Mucosa of descending colon (tissue), 3 donors: ENCODE results near the gene NT5C3B. TPM values are rescaled to one million over a fixed set of nuclear protein-coding genes. Genes with fewer than 3 reads are reported as not detected.

Experiments used
- ATAC-seq: fragments of 200-7000 bp; cut with Tn5 transposase; one replicate; pipeline ENCODE4 v1.9.1; 2020; ENCODE audit warnings: mild to moderate bottlenecking, moderate library complexity
- DNase-seq, 3 donors: peaks; one replicate each; pipeline ENCODE4 v3.0.0-alpha.2; 2020
- H3K36me3 ChIP-seq: fragments of 200-600 bp; one replicate; pipeline ENCODE4 v1.8.0; 2021; ENCODE audit warnings: low read depth, mild to moderate bottlenecking
- H3K4me1 ChIP-seq: fragments of 200-600 bp; one replicate; pipeline ENCODE4 v1.8.0; 2021; ENCODE audit warnings: low read depth, mild to moderate bottlenecking
- H3K4me3 ChIP-seq: fragments of 200-600 bp; one replicate; pipeline ENCODE4 v1.8.0; 2021; ENCODE audit warnings: mild to moderate bottlenecking
- H3K9me3 ChIP-seq: fragments of 200-600 bp; one replicate; pipeline ENCODE4 v1.8.0; 2021; ENCODE audit warnings: mild to moderate bottlenecking
- intact Hi-C, 2 donors: fragments of 100-400 bp; cut with DNase I in 1 of 2; cut with micrococcal nuclease in 1 of 2; formaldehyde crosslinking; loops; one replicate each; pipeline versions ENCODE4 v1.11.0 to v1.11.1; 2022; cut with DNase I, micrococcal nuclease
- total RNA-seq, 3 donors: library from RNA; stranded (reverse); fragmentation: NEBNext Ultra II Directional in 2 of 3; extraction: Animal tissue kit (Norgen Biotek cat#: 25700) in 2 of 3; gene quantifications; one replicate each; pipeline versions ENCODE4 v1.2.1 to v1.2.4, GENCODE V29; 2021 to 2023
- TF ChIP-seq, protein P1 (sequence below): fragments of 200-600 bp; IDR thresholded peaks from one replicate; pipeline ENCODE4 v1.8.0; 2022; ENCODE audit warnings: antibody characterized with exemption, mild to moderate bottlenecking
- donor health status: DM: no; HTN: no; CAD: no; lungs with moderate emphysema.
- donor health status: DM: no; HTN: no; CAD: no.
- donor health status: DM: no; HTN: yes; CAD: no.

The NT5C3B gene
- total RNA-seq, 3 donors from 2014 or later: 17.8 to 46.5 (median 19.1) TPM

DNA sequence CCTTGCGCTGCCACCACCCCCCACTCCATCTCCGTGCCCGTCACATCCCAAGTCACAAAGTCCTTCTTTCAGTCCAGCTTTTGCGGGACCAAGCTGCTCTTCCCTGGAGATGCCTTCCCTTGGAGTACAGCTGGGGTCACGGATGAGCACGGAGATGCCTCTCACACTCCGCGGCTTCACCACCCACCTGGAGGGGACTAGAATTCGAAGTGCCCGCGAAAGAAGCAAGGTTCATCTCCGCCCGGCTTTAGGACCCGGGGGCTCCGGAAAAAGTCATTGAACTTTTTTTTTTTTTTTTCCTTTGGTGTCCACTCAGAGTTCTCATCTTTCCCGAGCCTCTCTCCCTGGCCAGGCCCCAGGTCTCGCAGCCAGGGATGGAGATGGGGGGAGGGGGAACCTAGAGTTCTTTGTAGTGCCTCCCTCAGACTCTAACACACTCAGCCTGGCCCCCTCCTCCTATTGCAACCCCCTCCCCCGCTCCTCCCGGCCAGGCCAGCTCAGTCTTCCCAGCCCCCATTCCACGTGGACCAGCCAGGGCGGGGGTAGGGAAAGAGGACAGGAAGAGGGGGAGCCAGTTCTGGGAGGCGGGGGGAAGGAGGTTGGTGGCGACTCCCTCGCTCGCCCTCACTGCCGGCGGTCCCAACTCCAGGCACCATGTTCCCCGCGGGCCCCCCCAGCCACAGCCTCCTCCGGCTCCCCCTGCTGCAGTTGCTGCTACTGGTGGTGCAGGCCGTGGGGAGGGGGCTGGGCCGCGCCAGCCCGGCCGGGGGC, 23.5 kb downstream of the NT5C3B start, which contains the start of gene FKBP10:
Gene FKBP10, plus strand, starts transcription at position 624 of the 771 bp plus-strand sequence. Its CDS starts 31 bp downstream, at position 655.
- peaks cover 29% of the 10 kb centered on the region for H3K4me1 ChIP-seq
- TF ChIP-seq, protein P1, sequence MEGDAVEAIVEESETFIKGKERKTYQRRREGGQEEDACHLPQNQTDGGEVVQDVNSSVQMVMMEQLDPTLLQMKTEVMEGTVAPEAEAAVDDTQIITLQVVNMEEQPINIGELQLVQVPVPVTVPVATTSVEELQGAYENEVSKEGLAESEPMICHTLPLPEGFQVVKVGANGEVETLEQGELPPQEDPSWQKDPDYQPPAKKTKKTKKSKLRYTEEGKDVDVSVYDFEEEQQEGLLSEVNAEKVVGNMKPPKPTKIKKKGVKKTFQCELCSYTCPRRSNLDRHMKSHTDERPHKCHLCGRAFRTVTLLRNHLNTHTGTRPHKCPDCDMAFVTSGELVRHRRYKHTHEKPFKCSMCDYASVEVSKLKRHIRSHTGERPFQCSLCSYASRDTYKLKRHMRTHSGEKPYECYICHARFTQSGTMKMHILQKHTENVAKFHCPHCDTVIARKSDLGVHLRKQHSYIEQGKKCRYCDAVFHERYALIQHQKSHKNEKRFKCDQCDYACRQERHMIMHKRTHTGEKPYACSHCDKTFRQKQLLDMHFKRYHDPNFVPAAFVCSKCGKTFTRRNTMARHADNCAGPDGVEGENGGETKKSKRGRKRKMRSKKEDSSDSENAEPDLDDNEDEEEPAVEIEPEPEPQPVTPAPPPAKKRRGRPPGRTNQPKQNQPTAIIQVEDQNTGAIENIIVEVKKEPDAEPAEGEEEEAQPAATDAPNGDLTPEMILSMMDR: no peak
- no peaks in the 10 kb centered on the region for H3K36me3 ChIP-seq
- DNase-seq (peak in 2 of 3 donors; percentile 53 to 63), ATAC-seq (peak; percentile 21)
- intact Hi-C loops: no loop called here
- no peaks in the 10 kb centered on the region for H3K9me3 ChIP-seq
- H3K4me3 ChIP-seq: peak within 1 kb of the TSS; percentile 35

DNA sequence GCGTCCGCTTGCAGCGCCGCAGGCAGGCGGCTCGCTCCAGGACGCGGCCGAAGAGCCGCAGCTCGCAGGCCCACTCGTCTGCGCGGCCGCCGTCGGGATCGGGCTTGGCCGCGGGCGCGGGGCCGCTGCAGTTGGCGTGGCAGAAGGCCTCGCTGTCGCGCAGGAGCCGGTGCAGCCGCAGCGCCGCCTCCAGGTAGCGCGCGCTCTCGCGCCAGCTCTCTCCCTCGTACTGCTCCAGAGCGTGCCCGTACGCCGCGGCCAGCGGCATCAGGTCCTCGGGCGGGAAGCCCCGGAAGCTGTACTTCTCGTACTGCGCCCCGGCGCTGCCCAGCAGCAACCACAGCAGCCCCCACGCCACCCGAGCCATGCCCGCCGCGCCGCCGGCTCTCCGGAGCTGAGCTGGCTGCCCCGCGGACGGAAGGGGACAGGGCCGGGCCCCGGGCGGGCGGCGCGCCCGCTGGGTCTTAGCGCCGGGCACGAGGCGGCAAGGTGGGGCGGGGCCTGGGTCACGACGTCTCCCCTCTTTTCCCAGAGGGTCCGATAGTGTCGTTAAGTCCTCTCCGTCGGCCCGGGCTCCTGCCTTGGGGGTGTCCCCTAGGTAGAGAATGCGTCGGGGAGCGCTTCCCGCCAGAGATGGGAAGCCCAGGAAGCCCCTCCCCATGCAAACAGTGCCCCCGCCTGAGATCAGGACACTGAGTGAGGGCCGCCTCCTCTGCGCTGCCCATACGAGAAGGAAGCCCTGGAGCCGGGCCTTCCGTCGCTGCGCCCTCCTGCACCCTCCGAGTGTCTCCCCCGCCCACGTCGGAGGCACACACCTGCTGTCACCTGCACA, 24.3 kb downstream of the NT5C3B start, which contains the start of gene P3H4:
Gene P3H4, minus strand, starts transcription at position 401 of the 832 bp plus-strand sequence. Its CDS starts 34 bp downstream, at position 367.
- Histone ChIP-seq H3K9me3 (no peaks in the 10 kb centered on the region), H3K4me1 (peaks cover 35% of the 10 kb centered on the region), H3K4me3 (peak within 1 kb of the TSS; percentile 35), H3K36me3 (no peaks in the 10 kb centered on the region)
- TF ChIP-seq, protein P1: peak; percentile 86
- intact Hi-C loops: no loop called here
- ATAC-seq (peak; percentile 89), DNase-seq (peak; percentile 86 to 90 (median 87))

DNA sequence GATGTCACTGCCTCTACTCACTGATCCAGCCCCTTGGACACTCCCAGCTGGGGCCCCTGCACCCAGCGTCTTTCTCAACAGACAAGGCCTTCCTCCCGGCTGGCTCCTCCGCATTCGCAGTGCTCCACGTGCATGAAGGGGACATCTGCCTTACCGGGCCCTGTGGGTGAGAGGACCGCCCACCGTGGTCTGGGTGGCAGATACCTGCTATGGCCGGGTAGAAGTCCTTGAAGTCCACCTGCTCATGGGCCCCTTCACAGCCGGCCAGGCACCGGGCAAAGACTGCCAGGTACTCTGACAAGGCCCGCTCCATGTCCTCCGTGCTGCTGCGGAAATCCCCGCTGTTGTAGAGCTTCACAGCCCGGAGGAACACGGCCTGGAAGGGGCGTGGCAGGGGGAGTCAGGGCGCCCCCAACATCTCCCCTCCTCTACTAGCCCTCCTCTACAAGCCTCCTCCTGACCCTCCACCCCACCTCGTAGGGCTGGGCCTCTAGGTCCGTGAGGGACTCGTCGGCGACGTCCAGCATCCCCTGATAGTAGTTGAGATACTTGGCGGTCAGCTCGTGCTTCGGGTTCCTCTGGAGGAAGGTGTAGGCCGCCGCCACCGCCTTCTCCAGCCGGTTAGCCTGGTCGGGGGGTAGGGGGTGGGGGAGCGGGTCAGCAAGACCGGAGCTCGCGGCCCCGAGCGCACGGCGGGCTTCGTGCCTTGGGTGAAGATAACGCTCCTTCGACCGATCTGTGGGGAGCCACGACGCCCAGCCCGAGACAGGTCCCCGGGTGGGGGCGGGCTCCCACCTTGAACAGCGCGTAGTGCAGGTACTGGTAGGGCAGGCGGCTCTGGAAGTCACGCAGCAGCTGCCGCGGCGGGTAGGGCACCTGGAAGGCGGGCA, 25.1 kb downstream of the NT5C3B start:
- ATAC-seq: peak; percentile 35
- intact Hi-C loops: no loop called here

DNA sequence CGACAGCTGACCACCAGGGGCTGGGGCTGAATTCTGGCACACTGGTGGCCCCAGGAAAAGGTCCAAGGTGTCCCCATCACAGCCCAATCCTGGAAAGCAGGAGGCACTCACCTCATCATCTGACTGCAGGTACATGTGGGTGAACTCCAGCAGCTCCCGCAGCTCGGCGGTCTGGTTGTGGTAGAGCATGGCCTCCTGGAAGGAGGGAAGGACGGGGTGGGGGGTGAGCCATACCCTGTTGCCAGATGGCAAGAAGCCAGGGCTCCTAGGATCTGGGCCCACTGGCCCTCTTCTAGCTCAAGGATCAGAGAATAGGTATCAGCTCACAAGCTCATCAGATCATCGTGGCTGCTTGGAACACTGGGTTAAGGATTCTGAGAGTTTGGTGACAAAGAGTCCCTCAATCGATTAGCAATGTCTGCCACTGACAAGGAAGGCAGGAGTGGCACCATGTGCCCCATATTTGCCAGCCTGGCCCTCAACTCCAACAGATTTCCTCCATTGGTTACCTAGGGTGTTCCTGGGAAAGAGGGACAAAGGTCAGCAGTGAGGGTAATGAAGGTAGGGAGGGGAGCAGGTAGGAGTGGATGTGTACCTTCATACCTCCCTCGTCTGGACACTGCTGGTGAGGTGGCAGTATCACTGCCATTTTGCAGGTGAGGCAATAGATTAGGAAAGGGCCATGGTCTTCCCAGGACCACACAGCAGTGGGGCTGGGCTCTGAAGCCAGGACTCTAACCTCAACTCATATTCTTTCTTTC, 29.2 kb downstream of the NT5C3B start:
- peak in 2 of 3 donors; percentile 64 to 78 for DNase-seq
- H3K9me3 ChIP-seq: no peaks in the 10 kb centered on the region
- H3K36me3 ChIP-seq: no peaks in the 10 kb centered on the region
- TF ChIP-seq, protein P1: no peak
- H3K4me1 ChIP-seq: peaks cover 35% of the 10 kb centered on the region
- intact Hi-C loops: no loop called here
- no peak overlapping the region for H3K4me3 ChIP-seq
- ATAC-seq: peak; percentile 83

More for the DNA sequence above, 25.1 kb downstream of the NT5C3B start:
- Histone ChIP-seq H3K9me3 (no peaks in the 10 kb centered on the region), H3K4me3 (peak overlapping the region; percentile 35), H3K4me1 (peaks cover 40% of the 10 kb centered on the region), H3K36me3 (no peaks in the 10 kb centered on the region)
- TF ChIP-seq, protein P1: no peak
- DNase-seq: peak in 2 of 3 donors; percentile 32 to 64
